Stimulated activated CD4-positive, alpha-beta T cell treated with anti-CD3 and anti-CD28 coated beads, Interleukin-4, amount 100 ng/mL, for 24 hours (primary cell): ENCODE results near the gene MAP2K7.
"Not testable (repeated sequence)": the region's sequence is repeated elsewhere in the genome, so short reads cannot be mapped to it uniquely, and the experiment has no call there.

Experiments
- DNase-seq: peaks from one replicate; pipeline ENCODE4 v3.0.0-alpha.2; 2020

MAP2K7 gene

GRCh38 chr19:7908742-7909461 lies 5.2 kb downstream of the MAP2K7 start:
- no peak for DNase-seq

GRCh38 chr19:7909471-7910067 lies 5.9 kb downstream of the MAP2K7 start:
- no peak for DNase-seq

- DNase-seq: no peak
These were observed 6.9 kb downstream of the MAP2K7 start for GRCh38 chr19:7910321-7911161.

GRCh38 chr19:7911508-7912143 lies 7.9 kb downstream of the MAP2K7 start:
- DNase-seq: no peak

- no peak for DNase-seq
These were observed 8.5 kb downstream of the MAP2K7 start for GRCh38 chr19:7912144-7912696.

GRCh38 chr19:7912697-7913564 lies 9.3 kb downstream of the MAP2K7 start:
- DNase-seq: no peak

GRCh38 chr19:7913652-7914051 lies 10.0 kb downstream of the MAP2K7 start:
- no peak for DNase-seq

- no peak for DNase-seq
These were observed 10.4 kb downstream of the MAP2K7 start for GRCh38 chr19:7914099-7914498.

GRCh38 chr19:7914598-7915045 lies 10.9 kb downstream of the MAP2K7 start, which contains the start of gene TGFBR3L:
TGFBR3L (plus strand) TSS chr19:7914830.
- no peak for DNase-seq

- DNase-seq: no peak
These were observed 11.8 kb downstream of the MAP2K7 start for GRCh38 chr19:7915250-7916102.

GRCh38 chr19:7916103-7916954 lies 12.7 kb downstream of the MAP2K7 start:
- peak; percentile 57 for DNase-seq

- DNase-seq: no peak
These were observed 13.2 kb downstream of the MAP2K7 start for GRCh38 chr19:7916955-7917266.

GRCh38 chr19:7917267-7918061 lies 13.8 kb downstream of the MAP2K7 start:
- DNase-seq: peak; percentile 55

- not testable (repeated sequence) for DNase-seq
These were observed 14.5 kb downstream of the MAP2K7 start for GRCh38 chr19:7918062-7918614.

- DNase-seq: no peak
These were observed 15.1 kb downstream of the MAP2K7 start for GRCh38 chr19:7918615-7919421.

- DNase-seq: peak; percentile 96
These were observed 16.2 kb downstream of the MAP2K7 start, which contains the start of gene SNAPC2 for GRCh38 chr19:7919610-7920518. SNAPC2 (plus strand) TSS chr19:7920338; CDS start chr19:7920367, 29 bp downstream.
